ENCODE data around the gene ACTRT2.

ACTRT2 gene

GRCh38 chr1:3005771-3006170, 15.5 kb upstream of the ACTRT2 start:
- Mint-ChIP-seq H3K27me3 (peaks cover 2% of the 10 kb centered on the region), H3K9me3 (ENCODE audit: low read depth) (peaks cover 7% of the 10 kb centered on the region), H3K4me3 (no peak overlapping the region), H3K27ac (no peak overlapping the region), H3K4me1 (ENCODE audit: low read depth) (no peaks in the 10 kb centered on the region), H3K36me3 (peaks cover 2% of the 10 kb centered on the region)

- Mint-ChIP-seq H3K9me3 (ENCODE audit: low read depth) (peaks cover 7% of the 10 kb centered on the region), H3K4me3 (no peak overlapping the region), H3K27ac (no peak overlapping the region), H3K36me3 (peaks cover 2% of the 10 kb centered on the region), H3K27me3 (peaks cover 2% of the 10 kb centered on the region), H3K4me1 (ENCODE audit: low read depth) (no peaks in the 10 kb centered on the region)
Observed at GRCh38 chr1:3007298-3008147, 13.7 kb upstream of the ACTRT2 start.

GRCh38 chr1:3009021-3009420, 12.2 kb upstream of the ACTRT2 start:
- Mint-ChIP-seq H3K9me3 (ENCODE audit: low read depth) (peaks cover 7% of the 10 kb centered on the region), H3K4me3 (no peak overlapping the region), H3K4me1 (ENCODE audit: low read depth) (peaks cover 2% of the 10 kb centered on the region), H3K27me3 (peaks cover 5% of the 10 kb centered on the region), H3K36me3 (peaks cover 2% of the 10 kb centered on the region), H3K27ac (no peak overlapping the region)

- Mint-ChIP-seq H3K4me1 (ENCODE audit: low read depth) (peaks cover 2% of the 10 kb centered on the region), H3K27me3 (peaks cover 5% of the 10 kb centered on the region), H3K9me3 (ENCODE audit: low read depth) (peaks cover 7% of the 10 kb centered on the region), H3K27ac (no peak overlapping the region), H3K36me3 (peaks cover 2% of the 10 kb centered on the region), H3K4me3 (no peak overlapping the region)
Observed at GRCh38 chr1:3009556-3009955, 11.7 kb upstream of the ACTRT2 start.

- Mint-ChIP-seq H3K4me1 (ENCODE audit: low read depth) (peaks cover 2% of the 10 kb centered on the region), H3K4me3 (no peak overlapping the region), H3K27ac (no peak overlapping the region), H3K27me3 (peaks cover 3% of the 10 kb centered on the region), H3K36me3 (peaks cover 2% of the 10 kb centered on the region), H3K9me3 (ENCODE audit: low read depth) (peaks cover 7% of the 10 kb centered on the region)
Observed at GRCh38 chr1:3011127-3011526, 10.1 kb upstream of the ACTRT2 start.

GRCh38 chr1:3011631-3012455, 9.4 kb upstream of the ACTRT2 start:
- no peak overlapping the region for H3K27ac Mint-ChIP-seq
- peaks cover 2% of the 10 kb centered on the region for H3K36me3 Mint-ChIP-seq
- peaks cover 3% of the 10 kb centered on the region for H3K9me3 Mint-ChIP-seq (ENCODE audit: low read depth)
- H3K4me1 Mint-ChIP-seq (ENCODE audit: low read depth), result peaks cover 2% of the 10 kb centered on the region
- peaks cover 3% of the 10 kb centered on the region for H3K27me3 Mint-ChIP-seq
- H3K4me3 Mint-ChIP-seq, result no peak overlapping the region

GRCh38 chr1:3012456-3013291, 8.6 kb upstream of the ACTRT2 start:
- Mint-ChIP-seq H3K4me3 (no peak overlapping the region), H3K4me1 (ENCODE audit: low read depth) (peaks cover 2% of the 10 kb centered on the region), H3K36me3 (peaks cover 2% of the 10 kb centered on the region)

GRCh38 chr1:3013371-3014049, 7.8 kb upstream of the ACTRT2 start:
- H3K4me3 Mint-ChIP-seq, result no peak overlapping the region
- no peak overlapping the region for H3K27ac Mint-ChIP-seq
- H3K4me1 Mint-ChIP-seq (ENCODE audit: low read depth), result peaks cover 2% of the 10 kb centered on the region
- peaks cover 3% of the 10 kb centered on the region for H3K27me3 Mint-ChIP-seq
- peaks cover 1% of the 10 kb centered on the region for H3K36me3 Mint-ChIP-seq
- H3K9me3 Mint-ChIP-seq (ENCODE audit: low read depth), result no peaks in the 10 kb centered on the region

More at GRCh38 chr1:3012456-3013291, 8.6 kb upstream of the ACTRT2 start:
- Mint-ChIP-seq H3K9me3 (ENCODE audit: low read depth) (no peaks in the 10 kb centered on the region), H3K27ac (no peak overlapping the region), H3K27me3 (peaks cover 3% of the 10 kb centered on the region)

- H3K4me3 Mint-ChIP-seq, result no peak overlapping the region
- no peaks in the 10 kb centered on the region for H3K9me3 Mint-ChIP-seq (ENCODE audit: low read depth)
- no peaks in the 10 kb centered on the region for H3K36me3 Mint-ChIP-seq
- H3K4me1 Mint-ChIP-seq (ENCODE audit: low read depth), result peaks cover 2% of the 10 kb centered on the region
- H3K27ac Mint-ChIP-seq, result no peak overlapping the region
- H3K27me3 Mint-ChIP-seq, result peaks cover 3% of the 10 kb centered on the region
Observed at GRCh38 chr1:3014050-3014440, 7.2 kb upstream of the ACTRT2 start.

GRCh38 chr1:3014443-3015268, 6.6 kb upstream of the ACTRT2 start:
- H3K9me3 Mint-ChIP-seq (ENCODE audit: low read depth), result no peaks in the 10 kb centered on the region

GRCh38 chr1:3015269-3015635, 6.0 kb upstream of the ACTRT2 start:
- no peaks in the 10 kb centered on the region for H3K36me3 Mint-ChIP-seq
- H3K27me3 Mint-ChIP-seq, result peaks cover 3% of the 10 kb centered on the region
- no peak overlapping the region for H3K27ac Mint-ChIP-seq
- H3K9me3 Mint-ChIP-seq (ENCODE audit: low read depth), result no peaks in the 10 kb centered on the region
- no peak overlapping the region for H3K4me3 Mint-ChIP-seq
- H3K4me1 Mint-ChIP-seq (ENCODE audit: low read depth), result peaks cover 2% of the 10 kb centered on the region

More at GRCh38 chr1:3014443-3015268, 6.6 kb upstream of the ACTRT2 start:
- Mint-ChIP-seq H3K4me3 (no peak overlapping the region), H3K27me3 (peaks cover 3% of the 10 kb centered on the region), H3K4me1 (ENCODE audit: low read depth) (peaks cover 2% of the 10 kb centered on the region), H3K27ac (no peak overlapping the region), H3K36me3 (no peaks in the 10 kb centered on the region)

- no peaks in the 10 kb centered on the region for H3K9me3 Mint-ChIP-seq (ENCODE audit: low read depth)
- H3K4me1 Mint-ChIP-seq (ENCODE audit: low read depth), result peaks cover 2% of the 10 kb centered on the region
- no peaks in the 10 kb centered on the region for H3K36me3 Mint-ChIP-seq
- H3K27ac Mint-ChIP-seq, result no peak overlapping the region
- H3K27me3 Mint-ChIP-seq, result peaks cover 3% of the 10 kb centered on the region
- H3K4me3 Mint-ChIP-seq, result no peak overlapping the region
Observed at GRCh38 chr1:3015744-3016143, 5.5 kb upstream of the ACTRT2 start.

- H3K27me3 Mint-ChIP-seq, result peaks cover 3% of the 10 kb centered on the region
- H3K27ac Mint-ChIP-seq, result no peak overlapping the region
- H3K4me3 Mint-ChIP-seq, result no peak overlapping the region
- H3K36me3 Mint-ChIP-seq, result no peaks in the 10 kb centered on the region
- peaks cover 2% of the 10 kb centered on the region for H3K4me1 Mint-ChIP-seq (ENCODE audit: low read depth)
- no peaks in the 10 kb centered on the region for H3K9me3 Mint-ChIP-seq (ENCODE audit: low read depth)
Observed at GRCh38 chr1:3016641-3017439, 4.4 kb upstream of the ACTRT2 start.

Measured in activated naive CD8-positive, alpha-beta T cell (primary cell).